ENCODE results near the gene NRG3.
A peak's percentile ranks its signal among the peaks of the same experiment; 100 is the strongest.
"Not testable (repeated sequence)": the region's sequence is repeated elsewhere in the genome, so short reads cannot be mapped to it uniquely, and the experiment has no call there.

The NRG3 gene

DNA sequence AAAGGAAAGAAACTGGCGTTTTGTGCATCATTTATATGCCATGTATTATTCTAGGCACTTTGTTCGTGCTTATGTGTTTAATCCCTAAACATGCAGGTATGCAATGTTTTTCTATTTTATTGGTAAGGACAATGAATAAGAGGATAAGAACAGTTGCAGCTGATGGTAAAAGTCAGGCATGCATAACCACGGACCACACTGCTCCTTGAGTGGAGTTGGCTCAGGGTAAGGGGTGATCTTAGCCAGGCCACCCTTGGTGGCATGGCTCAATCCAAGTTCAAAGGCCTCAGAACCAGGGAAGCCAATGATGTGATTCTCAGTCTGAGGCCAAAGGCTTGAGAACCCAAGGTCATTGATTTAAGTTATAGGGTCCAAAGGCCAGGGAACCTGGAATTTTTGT lies 1068.1 kb downstream of the NRG3 start:
- peak; percentile 8 for DNase-seq

DNA sequence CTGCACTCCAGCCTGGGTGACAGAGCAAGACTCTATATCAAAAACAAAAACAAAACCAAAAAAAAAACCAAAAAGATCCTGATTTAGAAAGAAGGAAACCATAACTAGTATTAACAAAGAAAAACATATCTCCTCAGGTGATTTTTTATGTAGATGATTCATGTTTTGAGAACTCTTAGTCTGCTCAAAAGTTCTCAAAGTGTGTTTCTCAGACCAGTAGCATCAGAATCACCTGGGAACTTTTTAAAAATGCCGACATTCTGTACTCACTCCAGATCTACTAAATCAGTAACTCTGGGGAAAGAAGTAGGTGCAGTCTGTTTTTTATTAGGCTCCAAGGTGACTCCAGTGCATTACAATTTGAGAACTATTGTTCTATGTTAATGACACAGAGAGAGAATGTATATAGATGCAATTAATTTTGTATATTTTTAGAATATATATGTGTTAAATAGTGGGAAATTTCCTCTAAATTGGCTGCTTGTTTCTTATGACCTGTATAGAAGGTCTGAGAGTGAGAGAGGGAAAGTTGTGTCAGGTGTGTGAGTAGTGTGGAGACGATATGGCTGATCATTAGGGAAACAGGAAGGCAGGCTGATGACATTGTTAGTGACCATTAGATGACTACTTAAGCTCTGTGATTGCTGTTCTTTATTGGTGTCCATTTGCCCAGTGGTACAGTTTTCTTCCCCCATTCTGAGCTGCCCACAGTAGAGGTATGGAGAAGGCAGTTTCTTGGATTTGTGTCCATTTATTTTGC lies 1075.0 kb downstream of the NRG3 start:
- DNase-seq: no peak

DNA sequence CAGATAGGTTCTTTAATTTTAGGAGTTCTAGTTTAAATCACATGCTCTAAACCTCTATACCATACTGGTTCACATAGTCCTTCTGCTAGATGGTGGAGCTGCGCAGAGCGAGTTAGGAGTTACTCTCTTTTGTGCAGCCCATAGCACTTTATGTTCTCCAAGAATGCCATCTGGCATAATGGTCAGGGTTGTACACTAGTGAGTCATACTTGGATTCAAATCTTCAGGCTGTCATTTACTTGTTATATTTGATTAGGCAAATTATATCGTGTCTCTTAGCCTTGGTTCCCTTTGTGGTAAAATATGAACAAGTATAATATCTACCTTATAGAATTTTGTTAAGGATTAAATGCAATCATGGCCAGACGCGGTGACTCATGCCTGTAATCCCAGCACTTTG lies 1078.3 kb downstream of the NRG3 start:
- DNase-seq: no peak

DNA sequence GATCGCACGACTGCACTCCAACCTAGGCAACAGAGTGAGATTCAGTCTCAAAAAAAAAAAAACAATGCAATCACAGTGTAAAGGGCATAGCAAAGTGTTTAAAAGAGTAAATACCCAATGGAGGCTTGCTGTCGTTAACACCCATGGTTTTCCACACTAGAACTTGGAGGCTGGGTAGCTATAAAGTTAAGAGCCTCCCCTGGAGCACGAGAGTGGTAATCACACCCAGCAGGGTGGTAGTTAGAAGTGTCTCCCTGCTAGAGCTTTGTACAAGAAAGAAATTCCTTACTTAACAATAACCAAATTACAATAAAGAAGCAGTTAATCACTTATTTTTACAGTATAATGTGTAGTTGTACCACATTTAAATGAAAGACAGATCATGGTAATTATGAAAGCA lies 1078.9 kb downstream of the NRG3 start:
- DNase-seq: no peak

GRCh38 chr10:82960421-82961060 lies 1085.5 kb downstream of the NRG3 start:
- not testable (repeated sequence) for DNase-seq

GRCh38 chr10:82961864-82962263 lies 1086.9 kb downstream of the NRG3 start:
- no peak for DNase-seq

DNA sequence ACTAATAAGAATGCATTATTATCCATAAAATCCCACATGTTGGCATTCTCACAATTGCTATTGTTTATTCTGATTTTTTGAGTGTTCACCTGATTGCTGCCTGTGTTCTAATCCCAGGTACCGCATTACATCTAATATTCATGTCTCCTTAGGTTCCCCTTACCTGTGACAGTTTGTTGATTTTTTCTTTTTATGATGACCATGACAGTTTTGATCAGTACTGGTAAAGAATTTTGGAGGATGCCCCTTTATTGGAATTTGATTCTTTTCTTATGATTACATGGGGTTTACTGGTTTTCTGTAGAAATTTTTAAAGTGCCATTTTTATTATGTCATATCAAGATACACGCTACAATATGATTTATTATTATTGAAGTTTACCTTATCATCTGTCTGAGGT lies 1091.1 kb downstream of the NRG3 start:
- DNase-seq: no peak

- DNase-seq: no peak
These were observed 1093.5 kb downstream of the NRG3 start for GRCh38 chr10:82968533-82968932.

- DNase-seq: peak; percentile 23
These were observed 1094.4 kb downstream of the NRG3 start for GRCh38 chr10:82969405-82969804.

DNA sequence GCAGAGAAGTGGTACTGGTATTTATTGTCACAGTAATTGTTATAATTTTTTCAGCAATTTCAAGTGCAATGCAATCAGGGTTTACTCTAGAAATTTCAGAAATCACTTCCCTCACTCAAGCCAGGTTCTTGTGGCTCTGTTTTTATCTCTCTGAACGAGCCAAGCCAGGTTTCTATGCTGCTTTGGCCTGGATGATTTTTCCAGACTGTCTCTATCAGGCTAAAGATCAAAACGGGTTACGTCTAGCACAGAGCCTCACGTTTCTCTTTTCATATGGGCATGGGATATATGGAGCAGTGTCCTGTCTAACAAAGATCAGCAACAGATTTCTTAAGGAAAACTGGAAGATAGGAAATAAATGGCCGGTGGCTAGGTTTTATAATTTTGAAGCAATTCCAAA lies 1105.3 kb downstream of the NRG3 start:
- DNase-seq: no peak

GRCh38 chr10:82981137-82981723 lies 1106.2 kb downstream of the NRG3 start:
- DNase-seq: peak; percentile 75

- DNase-seq: peak; percentile 97
These were observed 1107.2 kb downstream of the NRG3 start for GRCh38 chr10:82982110-82982608.

GRCh38 chr10:82986216-82986615 lies 1111.2 kb downstream of the NRG3 start:
- no peak for DNase-seq

DNA sequence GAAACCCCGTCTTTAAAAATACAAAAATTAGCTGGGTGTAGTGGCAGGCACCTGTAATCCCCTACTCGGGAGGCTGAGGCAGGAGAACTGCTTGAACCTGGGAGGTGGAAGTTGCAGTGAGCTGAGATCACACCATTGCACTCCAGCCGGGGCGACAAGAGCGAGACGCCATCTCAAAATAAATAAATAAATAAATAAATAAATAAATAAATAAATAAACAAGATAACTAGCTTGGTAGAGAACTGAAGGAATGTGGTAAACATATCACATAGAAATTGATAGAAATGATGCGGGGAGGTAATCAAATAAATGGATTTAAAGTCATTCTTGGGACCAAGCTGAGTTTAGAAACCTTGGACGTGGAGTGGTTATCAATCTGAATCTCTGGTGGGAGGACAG lies 1131.5 kb downstream of the NRG3 start:
- not testable (repeated sequence) for DNase-seq

DNA sequence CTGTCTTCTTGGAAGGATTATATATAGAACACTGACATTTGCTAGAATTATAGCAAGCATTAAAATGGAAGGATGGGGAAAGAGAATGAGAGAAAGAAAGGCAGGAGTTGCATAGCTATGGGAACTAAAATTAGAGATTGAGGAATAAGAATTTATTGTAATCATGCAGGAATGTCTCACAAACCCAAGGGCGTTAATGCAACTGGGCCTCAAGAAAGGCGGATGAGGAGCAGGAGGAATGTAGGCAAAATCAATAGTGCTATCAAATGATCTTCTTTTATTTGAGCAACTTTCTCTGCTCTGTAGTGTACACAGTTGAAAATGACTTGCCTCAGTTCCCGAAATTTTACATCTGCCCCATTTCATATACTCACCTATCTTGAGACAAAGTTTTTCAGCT lies 1132.5 kb downstream of the NRG3 start:
- no peak for DNase-seq

GRCh38 chr10:83012866-83013265 lies 1137.9 kb downstream of the NRG3 start:
- DNase-seq: peak; percentile 68

DNA sequence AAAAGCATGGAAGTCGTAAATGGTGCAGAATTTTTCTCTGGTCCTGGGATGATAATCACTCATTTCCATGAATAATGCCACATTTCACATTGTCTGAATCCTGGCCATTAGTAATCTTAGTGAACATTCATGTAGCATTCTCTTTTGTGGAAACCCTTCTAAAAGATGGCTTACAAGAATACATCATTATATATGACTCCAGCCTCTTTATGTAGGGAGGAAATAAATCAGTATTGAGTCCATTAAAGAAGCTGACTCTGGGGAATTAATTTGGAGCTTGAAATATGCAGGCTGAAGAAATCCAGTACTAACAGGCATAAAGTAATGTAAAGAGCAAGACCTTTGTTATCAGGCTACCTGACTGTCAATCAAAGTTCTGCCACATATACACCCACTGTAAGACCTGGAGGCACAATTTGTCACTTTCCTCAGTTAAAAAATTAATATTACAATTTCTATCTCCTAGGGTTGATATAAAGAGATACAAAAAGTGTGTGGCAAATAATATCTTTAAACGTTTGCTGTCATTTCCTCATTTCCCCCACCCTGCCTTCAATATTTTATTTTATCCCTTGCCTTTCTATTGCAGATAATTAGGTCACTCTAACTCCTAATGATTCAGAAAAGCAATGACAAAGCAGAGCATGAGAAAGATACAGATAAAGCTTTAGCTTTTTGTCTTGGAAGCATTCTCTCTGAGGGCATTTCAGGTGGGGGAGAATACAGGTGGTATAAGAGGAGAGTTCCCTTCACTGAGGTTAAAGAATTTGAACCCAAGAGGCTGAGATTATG lies 1142.3 kb downstream of the NRG3 start:
- no peak for DNase-seq

GRCh38 chr10:83023662-83024061 lies 1148.7 kb downstream of the NRG3 start:
- peak; percentile 9 for DNase-seq

All from fibroblast of skin of right quadriceps (primary cell).